HepG2 (cell line): ENCODE results near the gene ARHGAP15. TPM values are rescaled to one million over a fixed set of nuclear protein-coding genes. Genes with fewer than 3 reads are reported as not detected.

ENCODE experiments used
- ATAC-seq: fragments of 200-7000 bp; cut with Tn5 transposase; 3 replicates; pipeline ENCODE4 v1.9.1; 2020; ENCODE audit warnings: mild to moderate bottlenecking, moderate library complexity
- BruUV-seq: library from RNA; stranded (reverse); fragments of 400-500 nt; replicated peaks from 2 replicates; lab custom pipeline; 2021; lab: Mats Ljungman, UMichigan
- CTCF ChIA-PET: fragments of 300-600 bp; formaldehyde crosslinking; extraction: SDS; loops from one replicate; lab custom pipeline; 2021; ENCODE audit warnings: low total read pairs, inconsistent platforms, low intra/inter-chr PET ratio; lab: Yijun Ruan, JAX
- POLR2A ChIA-PET: fragments of 350-600 bp; sonication (Branson Sonifier 250); formaldehyde crosslinking; loops from one replicate; lab custom pipeline; 2020; ENCODE audit warnings: antibody characterized with exemption, inconsistent platforms; lab: Yijun Ruan, JAX
- DNase-seq: peaks from one replicate; pipeline ENCODE4 v3.0.0-alpha.2; 2015; ENCODE audit warnings: low spot score
- FAIRE-seq: peaks from 3 replicates; lab custom pipeline; 2011; peaks lifted over from hg19 to GRCh38; lab: Jason Lieb, UNC
- H2AFZ ChIP-seq: one replicate; pipeline ENCODE4 v1.6.1; 2011; ENCODE audit warnings: low read length, inconsistent platforms
- H3K27ac ChIP-seq: fragments of 300-600 bp; 3 replicates; pipeline ENCODE4 v1.8.0; 2011; ENCODE audit warnings: mixed run types, mild to moderate bottlenecking, mixed read lengths, low read length, inconsistent platforms; ENCODE audit not compliant: insufficient read depth; ENCODE audit errors: extremely low read length
- H3K27me3 ChIP-seq, 2 experiments: fragments of 200-600 bp in 1 of 2; 2 replicates in 1 of 2; 3 replicates in 1 of 2; pipeline versions ENCODE4 v1.6.0 to v1.8.0; 2011; ENCODE audit warnings: low read length in 2 of 2, mild to moderate bottlenecking in 2 of 2, moderate library complexity in 2 of 2, inconsistent platforms in 1 of 2; ENCODE audit not compliant: insufficient read depth in 2 of 2, control insufficient read depth in 1 of 2
- H3K36me3 ChIP-seq, 2 experiments: fragments of 200-600 bp in 1 of 2; replicated peaks in 1 of 2; 2 replicates in 1 of 2; 3 replicates in 1 of 2; pipeline versions ENCODE4 v1.5.1 to v1.8.0; 2011; ENCODE audit warnings: low read length in 2 of 2, inconsistent platforms in 1 of 2; ENCODE audit not compliant: insufficient read depth in 2 of 2, control insufficient read depth in 1 of 2
- H3K4me1 ChIP-seq: 2 replicates; pipeline ENCODE4 v1.5.1; 2012; ENCODE audit warnings: low read length, inconsistent platforms; ENCODE audit not compliant: insufficient read depth
- H3K4me2 ChIP-seq: 2 replicates; pipeline ENCODE4 v1.6.0; 2011; ENCODE audit warnings: low read depth, low read length, inconsistent platforms
- H3K4me3 ChIP-seq, 3 experiments: fragments of 200-600 bp in 1 of 3; sonication (generic), shearing (Covaris generic) in 1 of 3; replicated peaks in 1 of 3; 2 replicates each; pipeline ENCODE4 v1.5.1; 2011 to 2016; ENCODE audit warnings: low read length in 3 of 3, inconsistent platforms in 2 of 3, low read depth in 2 of 3, mild to moderate bottlenecking in 2 of 3, control low read depth in 1 of 3, mixed read lengths in 1 of 3; ENCODE audit not compliant: insufficient read depth in 1 of 3
- H3K79me2 ChIP-seq: one replicate; pipeline ENCODE4 v1.6.1; 2011; ENCODE audit warnings: low read length, inconsistent platforms; ENCODE audit not compliant: insufficient read depth
- H3K9ac ChIP-seq: 2 replicates; pipeline ENCODE4 v1.6.0; 2011; ENCODE audit warnings: mild to moderate bottlenecking, low read depth, low read length, inconsistent platforms; ENCODE audit not compliant: insufficient read depth
- H3K9me3 ChIP-seq: 2 replicates; pipeline ENCODE4 v1.5.1; 2012; ENCODE audit warnings: mild to moderate bottlenecking, low read length
- H4K20me1 ChIP-seq: 2 replicates; pipeline ENCODE4 v1.6.0; 2011; ENCODE audit warnings: inconsistent platforms, mild to moderate bottlenecking, low read length, moderate library complexity; ENCODE audit not compliant: insufficient read depth
- ZXDC ChIP-seq: sonication (generic); formaldehyde crosslinking; IDR thresholded peaks from 2 replicates; pipeline ENCODE4 v1.5.0; 2020; ENCODE audit warnings: mild to moderate bottlenecking, missing genetic modification reagents
- WGBS: methylation state at CpG from one replicate; pipeline ENCODE4 v1.1.6; 2017; ENCODE audit warnings: low lambda C conversion rate; 5-methylcytosine and 5-hydroxymethylcytosine counted together
- in situ Hi-C: cut with HindIII; loops from 2 replicates; pipeline ENCODE4 v1.10.0; 2017; ENCODE audit warnings: low pct_unique_long_range_greater_than_20kb; ENCODE audit not compliant: extremely low pct_ligation_motif_present
- intact Hi-C: fragments of 100-400 bp; cut with micrococcal nuclease; formaldehyde crosslinking; loops from one replicate; pipeline ENCODE4 v1.10.0; 2022; ENCODE audit not compliant: unreplicated experiment
- polyA plus RNA-seq, 8 experiments: library from polyadenylated mRNA; depleted of rRNA in 3 of 8; stranded (reverse) in 7 of 8; unstranded in 1 of 8; fragments of >200 nt; fragmentation: Illumina TruSeq in 4 of 8; extraction: Trizol in 4 of 8; gene quantifications; 2 replicates each; pipeline versions ENCODE4 v1.2.1 to v1.2.3, GENCODE V29; 2011 to 2016; ENCODE audit warnings: low read depth in 4 of 8, missing spikeins in 1 of 8, mixed read lengths in 1 of 8; ENCODE audit not compliant: insufficient read depth in 1 of 8
- total RNA-seq, 5 experiments: library from RNA; depleted of rRNA; stranded (reverse); fragments of >200 nt; fragmentation: Illumina TruSeq; extraction: Trizol; gene quantifications; 2 replicates each; pipeline ENCODE4 v1.2.3, GENCODE V29; 2016; ENCODE audit warnings: low read depth in 1 of 5
- TF ChIP-seq, protein P1 (sequence below): sonication (generic); formaldehyde crosslinking; IDR thresholded peaks from 2 replicates; pipeline ENCODE4 v1.4.0; 2020; ENCODE audit warnings: missing genetic modification reagents, borderline replicate concordance

Gene ARHGAP15
- total and polyA plus RNA-seq, 2 of the 13 experiments (the other 11 are each of a cell fraction or from before 2014, with no cell fraction given): 0.04 TPM; not detected in 1

GRCh38 chr2:143482771-143483170, 353.6 kb downstream of the ARHGAP15 start:
- H3K27ac ChIP-seq: no peak overlapping the region
- no peaks in the 10 kb centered on the region for H3K36me3 ChIP-seq
- intact Hi-C loops: no loop called here
- H3K4me1 ChIP-seq: no peaks in the 10 kb centered on the region
- no TSS peak for BruUV-seq
- H3K9me3 ChIP-seq: no peaks in the 10 kb centered on the region
- H3K79me2 ChIP-seq: no peaks in the 10 kb centered on the region
- H3K4me2 ChIP-seq: no peak overlapping the region
- no peaks in the 10 kb centered on the region for H4K20me1 ChIP-seq
- no peak for TF ChIP-seq ZXDC (CRISPR knock-in tag)
- TF ChIP-seq, protein P1, sequence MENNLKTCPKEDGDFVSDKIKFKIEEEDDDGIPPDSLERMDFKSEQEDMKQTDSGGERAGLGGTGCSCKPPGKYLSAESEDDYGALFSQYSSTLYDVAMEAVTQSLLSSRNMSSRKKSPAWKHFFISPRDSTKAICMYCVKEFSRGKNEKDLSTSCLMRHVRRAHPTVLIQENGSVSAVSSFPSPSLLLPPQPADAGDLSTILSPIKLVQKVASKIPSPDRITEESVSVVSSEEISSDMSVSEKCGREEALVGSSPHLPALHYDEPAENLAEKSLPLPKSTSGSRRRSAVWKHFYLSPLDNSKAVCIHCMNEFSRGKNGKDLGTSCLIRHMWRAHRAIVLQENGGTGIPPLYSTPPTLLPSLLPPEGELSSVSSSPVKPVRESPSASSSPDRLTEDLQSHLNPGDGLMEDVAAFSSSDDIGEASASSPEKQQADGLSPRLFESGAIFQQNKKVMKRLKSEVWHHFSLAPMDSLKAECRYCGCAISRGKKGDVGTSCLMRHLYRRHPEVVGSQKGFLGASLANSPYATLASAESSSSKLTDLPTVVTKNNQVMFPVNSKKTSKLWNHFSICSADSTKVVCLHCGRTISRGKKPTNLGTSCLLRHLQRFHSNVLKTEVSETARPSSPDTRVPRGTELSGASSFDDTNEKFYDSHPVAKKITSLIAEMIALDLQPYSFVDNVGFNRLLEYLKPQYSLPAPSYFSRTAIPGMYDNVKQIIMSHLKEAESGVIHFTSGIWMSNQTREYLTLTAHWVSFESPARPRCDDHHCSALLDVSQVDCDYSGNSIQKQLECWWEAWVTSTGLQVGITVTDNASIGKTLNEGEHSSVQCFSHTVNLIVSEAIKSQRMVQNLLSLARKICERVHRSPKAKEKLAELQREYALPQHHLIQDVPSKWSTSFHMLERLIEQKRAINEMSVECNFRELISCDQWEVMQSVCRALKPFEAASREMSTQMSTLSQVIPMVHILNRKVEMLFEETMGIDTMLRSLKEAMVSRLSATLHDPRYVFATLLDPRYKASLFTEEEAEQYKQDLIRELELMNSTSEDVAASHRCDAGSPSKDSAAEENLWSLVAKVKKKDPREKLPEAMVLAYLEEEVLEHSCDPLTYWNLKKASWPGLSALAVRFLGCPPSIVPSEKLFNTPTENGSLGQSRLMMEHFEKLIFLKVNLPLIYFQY (CRISPR knock-in tag): no peak
- FAIRE-seq (no peak), ATAC-seq (no peak), DNase-seq (no peak)
- H2AFZ ChIP-seq: no peak overlapping the region
- no peak overlapping the region for H3K9ac ChIP-seq
- WGBS: 8% methylated on average over 4 of the region's 4 CpGs
- POLR2A ChIA-PET: no interaction called here
- CTCF ChIA-PET: no interaction called here
- in situ Hi-C loops: no loop called here
- H3K27me3 ChIP-seq: no peaks in the 10 kb centered on the region
- no peak overlapping the region for H3K4me3 ChIP-seq
